Suppressor macrophage treated with lipopolysaccharide for 1 hour (primary cell): ENCODE measurements around the gene KIFC1.

Experiments
- DNase-seq, 3 donors: peaks; one replicate each; pipeline ENCODE4 v3.0.0-alpha.2; 2020 to 2022

The KIFC1 gene

GRCh38 chr6:33445119-33445603 lies 53.5 kb downstream of the KIFC1 start:
- DNase-seq: peak; percentile 72 to 91 (median 87)

- DNase-seq: no peak
Measured at GRCh38 chr6:33446356-33446755, 54.7 kb downstream of the KIFC1 start.

GRCh38 chr6:33450434-33450833 lies 58.8 kb downstream of the KIFC1 start:
- DNase-seq: peak; percentile 82 to 90 (median 84)

GRCh38 chr6:33451606-33452005 lies 60.0 kb downstream of the KIFC1 start:
- DNase-seq: no peak

GRCh38 chr6:33452496-33452895 lies 60.9 kb downstream of the KIFC1 start:
- DNase-seq: no peak

- DNase-seq: peak in 1 of 3 donors; percentile 22
Measured at GRCh38 chr6:33453393-33454008, 61.9 kb downstream of the KIFC1 start.

GRCh38 chr6:33454009-33454946 lies 62.7 kb downstream of the KIFC1 start, which contains the start of gene ZBTB9:
Gene ZBTB9, plus strand, starts transcription at chr6:33454576. Its CDS starts 525 bp downstream, at chr6:33455101.
- peak; percentile 98 to 99 (median 98) for DNase-seq

GRCh38 chr6:33455051-33455450 lies 63.4 kb downstream of the KIFC1 start:
- no peak for DNase-seq

GRCh38 chr6:33456156-33456555 lies 64.5 kb downstream of the KIFC1 start:
- DNase-seq: no peak

- peak; percentile 27 to 56 (median 43) for DNase-seq
Measured at GRCh38 chr6:33458676-33459075, 67.1 kb downstream of the KIFC1 start.

GRCh38 chr6:33459226-33459625 lies 67.6 kb downstream of the KIFC1 start:
- peak in 1 of 3 donors; percentile 23 for DNase-seq
